NK-92 (cell line): ENCODE results near the gene ZNF500.

Source experiments
- DNase-seq: peaks from one replicate; lab custom pipeline; 2025; ENCODE audit not compliant: unreplicated experiment; lab: John Stamatoyannopoulos, UW

ZNF500 gene

DNA sequence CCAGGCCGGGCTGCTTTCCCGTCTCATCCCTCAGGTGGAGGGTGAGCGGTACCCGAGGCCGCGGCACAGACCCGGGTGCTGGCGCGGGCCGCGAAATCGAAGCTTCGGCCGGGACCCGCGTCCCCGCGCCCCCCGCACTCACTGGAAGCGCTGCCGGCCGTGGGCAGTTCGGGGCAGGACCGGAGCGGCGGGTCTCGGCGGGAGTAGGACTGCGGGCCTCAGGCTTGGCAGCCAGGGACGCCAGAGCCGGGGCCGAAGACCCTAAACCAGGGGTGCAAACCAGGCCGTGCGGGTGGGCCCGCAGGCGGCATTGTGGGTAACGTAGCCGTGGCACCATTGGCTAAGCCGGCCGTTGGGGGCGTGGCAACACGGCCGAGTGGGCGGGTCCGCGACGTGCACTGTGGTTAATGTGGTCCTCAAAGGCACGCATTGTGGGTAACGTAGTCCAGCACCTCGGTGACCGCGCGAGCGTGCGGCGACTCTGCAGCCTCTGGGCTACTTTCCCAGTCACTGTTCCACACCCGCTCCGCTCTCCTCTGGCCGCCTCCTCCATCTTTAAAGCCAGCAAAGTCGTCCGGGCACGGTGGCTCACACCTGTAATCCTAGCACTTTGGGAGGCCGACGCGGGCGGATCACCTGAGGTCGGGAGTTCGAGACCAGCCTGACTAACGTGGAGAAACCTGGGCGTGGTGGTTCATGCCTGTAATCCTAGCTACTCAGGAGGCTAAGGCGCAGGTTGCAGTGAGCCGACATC lies at the start of gene ZNF500:
TSS of gene ZNF500 (minus strand) at position 288 of the 754 bp plus-strand sequence. CDS start 1,184 bp downstream, outside the sequence.
- peak; percentile 31 for DNase-seq

DNA sequence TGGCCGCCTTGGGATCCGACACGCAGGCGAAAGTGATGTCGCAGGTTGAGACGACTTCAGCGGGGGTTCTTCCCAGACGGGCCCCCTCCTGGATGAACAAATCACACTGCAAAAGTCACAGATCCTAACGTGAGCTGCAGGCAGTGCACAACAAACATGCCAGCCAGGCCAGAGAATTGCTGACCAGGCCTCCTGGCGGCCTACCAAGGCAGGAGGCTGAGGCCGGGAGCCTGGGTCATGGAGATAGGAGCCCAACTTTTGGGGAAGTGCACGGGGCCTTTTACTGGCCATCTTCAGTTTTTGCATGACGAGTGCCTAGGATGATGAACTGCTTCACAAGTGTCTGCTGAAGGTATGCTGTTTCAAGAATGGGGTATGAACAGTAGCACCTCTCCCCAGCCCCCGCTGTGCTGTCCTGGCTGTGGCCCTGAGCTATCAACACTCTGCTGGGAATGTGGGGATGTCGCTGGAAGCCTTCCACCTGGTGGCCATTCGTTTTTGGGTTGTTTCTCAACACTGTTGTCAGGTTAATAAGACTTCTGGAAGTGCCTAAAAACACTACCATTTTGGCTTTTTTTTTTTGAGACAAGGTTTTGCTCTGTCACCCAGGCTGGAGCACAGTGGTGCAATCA lies 47.7 kb upstream of the ZNF500 start:
- DNase-seq: no peak

DNA sequence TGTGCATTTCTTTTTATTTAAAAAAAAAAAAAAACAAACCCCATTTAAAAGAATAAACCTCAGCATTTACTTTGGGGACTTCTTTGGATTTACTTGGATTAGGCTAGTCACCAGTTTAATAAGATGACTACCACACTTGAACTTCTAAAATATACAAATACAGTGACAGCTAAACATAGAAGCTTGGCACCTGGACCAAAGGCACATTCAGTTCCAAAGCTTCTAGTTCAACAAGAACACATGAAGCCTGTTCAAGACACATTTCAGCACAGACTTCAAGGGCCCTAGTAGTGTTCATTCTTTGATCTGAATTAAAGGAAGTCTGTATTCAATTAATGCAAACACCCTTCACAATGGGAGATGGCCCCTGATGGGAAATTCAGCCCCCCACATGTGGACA lies 47.1 kb upstream of the ZNF500 start:
- DNase-seq: no peak

DNA sequence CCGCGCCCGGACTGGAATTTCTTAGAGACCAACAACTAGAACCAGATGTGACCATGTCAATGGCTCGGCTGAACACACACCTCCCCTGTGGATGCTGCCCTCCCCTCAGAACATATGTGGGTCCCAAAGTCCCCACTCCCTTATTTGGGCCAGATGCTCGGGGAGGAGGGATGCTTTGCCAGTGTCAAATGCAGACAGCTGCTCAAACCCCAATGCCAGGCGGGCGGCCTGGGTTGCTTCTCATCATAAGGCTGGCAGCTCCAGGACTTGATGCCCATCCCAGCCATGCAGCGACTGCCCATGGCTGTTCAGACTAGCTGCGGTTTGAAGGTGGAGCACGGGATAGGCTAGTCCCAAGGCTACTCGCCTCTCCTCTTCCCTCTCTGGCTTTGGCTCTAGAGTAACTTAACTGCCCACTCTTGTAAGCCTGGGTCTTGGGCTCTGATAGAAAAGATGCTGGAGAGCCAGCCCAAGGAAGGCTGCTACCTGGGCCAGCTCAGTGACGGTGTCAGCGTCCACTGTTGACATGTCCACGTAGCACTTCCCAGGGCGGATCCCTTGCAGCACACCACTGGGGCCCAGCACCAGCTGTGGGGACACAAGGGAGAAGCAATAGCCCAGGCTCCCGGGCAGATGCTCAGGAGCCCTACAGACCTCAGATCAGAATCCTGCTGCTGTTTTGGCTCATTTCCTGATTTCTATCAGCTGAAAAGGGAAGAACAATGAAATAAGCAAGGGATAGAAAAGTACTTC lies 46.5 kb upstream of the ZNF500 start:
- DNase-seq: no peak

DNA sequence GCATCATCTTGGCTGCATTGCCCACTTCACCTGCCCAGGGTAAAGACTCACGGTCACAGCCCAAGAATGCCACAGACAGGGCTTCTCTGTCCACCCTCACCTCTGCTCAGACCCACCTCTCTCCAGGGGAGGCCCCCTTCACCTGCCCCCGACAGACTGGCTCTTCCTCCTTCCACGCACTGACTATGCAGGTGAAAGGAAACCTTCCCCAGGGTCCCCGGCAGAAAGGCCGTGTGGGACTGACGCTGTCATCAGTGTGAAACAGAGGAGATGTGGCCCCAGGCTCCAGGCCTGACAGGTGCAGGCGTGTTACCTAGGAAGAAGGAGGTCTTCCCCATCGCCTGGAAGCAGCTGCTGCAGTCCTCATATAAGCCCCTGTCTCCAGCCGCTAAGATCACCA lies 44.8 kb upstream of the ZNF500 start:
- DNase-seq: no peak

DNA sequence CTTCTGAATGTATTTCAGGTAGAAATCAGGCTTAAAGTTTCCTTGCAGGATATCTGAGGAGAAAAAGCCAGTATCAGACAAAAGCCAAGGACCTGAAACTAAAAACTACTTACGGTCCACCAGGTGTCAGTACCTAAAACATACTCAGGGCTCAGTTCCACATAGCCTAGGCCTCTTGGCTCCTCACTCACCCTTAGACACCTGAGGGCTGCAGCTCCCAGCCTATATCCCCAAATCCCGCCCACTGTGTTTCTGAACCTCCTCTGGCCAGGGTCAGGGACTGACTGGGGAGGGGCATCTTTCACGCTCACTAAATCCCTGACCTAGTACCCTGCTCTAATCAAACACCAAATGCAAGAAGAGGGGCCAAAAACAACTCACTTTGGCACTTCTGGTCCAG lies 44.3 kb upstream of the ZNF500 start:
- DNase-seq: no peak

DNA sequence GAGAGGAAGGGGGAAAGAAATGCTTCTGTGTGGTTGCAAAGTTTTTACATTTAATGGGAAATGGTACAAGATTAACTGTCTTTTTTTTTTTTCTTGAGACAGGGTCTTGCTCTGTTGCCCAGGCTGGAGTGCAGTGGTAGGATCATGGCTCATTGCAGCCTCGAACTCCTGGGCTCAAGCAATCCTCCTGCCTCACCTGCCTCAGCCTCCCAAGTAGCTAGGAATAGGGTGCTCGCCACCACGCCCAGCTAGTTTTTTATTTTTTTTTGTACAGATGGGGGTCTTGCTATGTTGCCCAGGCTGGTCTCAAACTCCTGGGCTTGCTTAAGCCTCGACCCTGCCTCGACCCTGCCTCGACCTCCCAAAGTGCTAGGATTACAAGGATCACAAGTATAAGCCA lies 39.3 kb upstream of the ZNF500 start:
- DNase-seq: no peak

DNA sequence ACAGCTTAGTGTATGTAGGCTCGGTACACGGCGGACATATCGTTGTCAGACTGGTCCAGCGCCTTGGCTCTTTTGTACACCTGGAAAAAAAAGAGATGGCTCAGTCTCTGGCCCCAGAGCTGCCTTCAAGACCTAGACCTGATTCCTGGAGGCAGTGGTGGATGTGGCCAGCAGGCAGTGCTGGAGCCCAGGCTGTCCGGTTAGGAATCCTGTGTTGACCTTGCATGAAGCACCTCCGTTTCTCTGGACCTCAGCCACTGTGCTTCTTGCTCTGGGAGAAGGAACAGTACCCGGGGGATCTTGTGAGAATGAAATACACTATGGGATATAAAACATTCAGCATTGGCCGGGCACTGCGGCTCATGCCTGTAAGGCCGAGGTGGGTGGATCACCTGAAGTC lies 38.3 kb upstream of the ZNF500 start:
- no peak for DNase-seq

DNA sequence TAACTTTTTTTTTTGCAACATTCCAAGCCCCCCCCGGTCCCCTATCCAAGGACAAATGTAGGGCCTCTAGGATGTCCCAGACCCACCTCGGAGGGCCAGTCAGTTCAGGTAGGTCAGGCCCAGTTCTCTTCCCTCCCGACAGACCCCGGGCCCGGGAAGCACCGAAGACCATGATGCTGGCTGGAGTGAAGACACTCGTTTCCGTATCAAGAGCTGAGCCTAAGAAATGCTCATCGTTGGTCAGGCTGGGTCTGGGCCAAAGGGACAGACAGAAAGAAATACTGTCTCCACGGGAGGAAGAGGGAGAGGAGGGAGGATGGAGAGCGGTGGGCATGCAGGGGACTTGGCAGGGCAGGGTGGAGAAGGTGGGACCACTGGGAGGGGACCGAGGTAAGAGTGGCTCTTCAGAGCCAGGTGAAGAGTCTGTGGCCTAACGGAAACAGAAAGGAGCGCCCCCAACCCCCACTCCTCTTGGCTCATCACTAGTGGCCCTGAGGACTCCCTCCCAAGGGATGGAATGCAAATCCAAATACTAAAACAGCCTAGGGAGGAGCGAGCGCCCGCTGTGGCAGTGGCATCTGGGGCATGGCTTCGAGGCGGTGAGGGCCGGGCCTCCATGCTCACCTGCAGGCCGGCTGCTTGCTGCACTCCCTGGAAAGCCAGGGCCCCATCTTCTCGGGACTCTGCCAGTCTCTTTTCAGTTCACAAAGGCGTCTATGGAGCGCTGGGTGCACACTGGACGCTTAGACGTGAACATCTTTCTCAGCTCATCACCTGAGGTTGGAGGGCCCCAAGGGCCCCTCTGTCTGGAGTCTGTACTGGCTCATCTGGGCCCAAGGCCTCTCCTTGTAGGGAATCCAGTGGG lies 37.2 kb upstream of the ZNF500 start:
- no peak for DNase-seq

DNA sequence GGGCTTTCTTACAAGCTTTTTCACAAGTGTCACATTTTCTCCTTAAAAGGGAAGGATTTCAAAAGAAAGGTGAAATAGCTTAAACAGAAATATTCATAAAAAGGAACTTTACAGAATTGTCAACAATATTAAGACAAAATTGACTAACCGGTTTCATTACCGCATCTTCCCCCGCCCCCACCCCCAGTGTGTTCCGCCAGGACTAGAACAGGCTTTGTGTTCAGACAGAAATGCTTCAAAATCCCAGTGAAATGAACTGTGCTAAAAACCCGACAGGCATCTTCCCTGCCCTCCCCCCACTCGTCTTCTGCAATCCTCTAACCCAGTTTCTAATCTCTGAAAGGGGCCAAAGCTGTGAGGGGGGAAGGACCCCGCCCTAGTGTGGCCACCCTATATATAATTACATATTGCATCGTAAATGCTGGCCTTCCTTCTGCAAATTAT lies 36.5 kb upstream of the ZNF500 start:
- DNase-seq: no peak

DNA sequence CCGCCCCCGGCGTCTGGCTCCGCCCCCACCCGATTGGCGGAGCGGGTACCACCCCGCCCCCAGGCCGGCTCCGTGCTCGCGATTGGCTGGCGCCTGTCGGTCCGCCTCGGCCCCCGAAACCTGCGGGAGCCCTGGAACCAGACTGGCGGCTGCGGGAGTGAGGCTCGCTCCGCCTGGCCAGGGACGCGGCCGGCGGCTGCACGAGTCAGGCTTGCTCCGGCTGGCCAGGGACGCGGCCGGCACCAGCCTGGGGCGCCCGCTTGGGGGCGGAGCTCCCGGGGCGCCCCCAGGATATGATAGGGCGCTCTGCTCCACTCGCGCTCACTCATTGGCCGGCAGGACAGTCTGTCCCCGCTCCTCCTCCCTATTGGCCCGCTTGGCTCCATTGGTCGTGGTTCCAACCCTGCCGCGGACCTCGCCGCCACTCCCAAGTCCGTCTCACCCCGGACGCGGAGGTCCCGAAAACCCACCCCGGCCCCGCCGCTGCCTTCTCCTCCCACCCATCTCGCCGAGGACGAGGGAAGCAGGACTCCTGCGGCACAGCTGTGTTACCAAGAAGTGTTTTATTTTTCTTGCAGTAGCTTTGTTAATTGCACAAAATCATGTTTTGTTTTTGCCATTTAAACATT lies 35.8 kb upstream of the ZNF500 start:
- DNase-seq: no peak

DNA sequence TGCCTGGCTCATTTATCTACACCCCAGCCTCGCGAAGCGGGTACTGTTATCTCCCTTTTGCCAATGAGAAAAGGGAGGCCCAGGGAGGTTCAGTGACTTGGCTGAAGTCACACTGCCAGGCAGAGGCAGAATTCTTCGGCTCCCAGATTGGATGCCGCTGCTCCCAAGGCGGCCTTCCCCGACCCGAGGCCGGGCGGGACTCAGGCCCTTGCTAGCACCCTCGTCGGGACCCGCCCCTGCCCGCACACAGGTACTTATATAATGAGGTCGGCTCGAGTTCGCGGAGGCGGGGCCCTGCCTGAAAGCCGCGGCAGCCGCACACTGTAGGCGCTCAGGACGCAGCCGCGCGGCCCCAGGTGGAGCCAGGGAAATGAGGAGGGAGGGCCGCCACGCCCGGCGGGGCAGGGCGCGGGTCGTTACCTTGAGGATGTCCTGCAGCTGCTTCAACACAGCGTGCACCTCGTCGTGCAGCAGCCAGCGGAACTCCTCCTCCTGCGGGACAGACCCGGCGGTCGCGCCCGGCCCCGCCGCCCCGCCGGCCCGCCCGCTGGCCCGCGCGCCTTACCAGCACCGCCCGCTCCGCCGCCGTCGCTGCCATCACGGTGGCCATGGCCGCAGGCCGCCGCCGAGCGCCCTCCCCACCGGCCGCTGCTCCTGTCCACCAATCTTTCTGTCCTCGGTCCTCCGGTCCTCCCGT lies 35.1 kb upstream of the ZNF500 start, which contains the start of gene ROGDI:
TSS of gene ROGDI (minus strand) at position 672 of the 697 bp plus-strand sequence. CDS start at position 610, 62 bp downstream.
- DNase-seq: no peak

DNA sequence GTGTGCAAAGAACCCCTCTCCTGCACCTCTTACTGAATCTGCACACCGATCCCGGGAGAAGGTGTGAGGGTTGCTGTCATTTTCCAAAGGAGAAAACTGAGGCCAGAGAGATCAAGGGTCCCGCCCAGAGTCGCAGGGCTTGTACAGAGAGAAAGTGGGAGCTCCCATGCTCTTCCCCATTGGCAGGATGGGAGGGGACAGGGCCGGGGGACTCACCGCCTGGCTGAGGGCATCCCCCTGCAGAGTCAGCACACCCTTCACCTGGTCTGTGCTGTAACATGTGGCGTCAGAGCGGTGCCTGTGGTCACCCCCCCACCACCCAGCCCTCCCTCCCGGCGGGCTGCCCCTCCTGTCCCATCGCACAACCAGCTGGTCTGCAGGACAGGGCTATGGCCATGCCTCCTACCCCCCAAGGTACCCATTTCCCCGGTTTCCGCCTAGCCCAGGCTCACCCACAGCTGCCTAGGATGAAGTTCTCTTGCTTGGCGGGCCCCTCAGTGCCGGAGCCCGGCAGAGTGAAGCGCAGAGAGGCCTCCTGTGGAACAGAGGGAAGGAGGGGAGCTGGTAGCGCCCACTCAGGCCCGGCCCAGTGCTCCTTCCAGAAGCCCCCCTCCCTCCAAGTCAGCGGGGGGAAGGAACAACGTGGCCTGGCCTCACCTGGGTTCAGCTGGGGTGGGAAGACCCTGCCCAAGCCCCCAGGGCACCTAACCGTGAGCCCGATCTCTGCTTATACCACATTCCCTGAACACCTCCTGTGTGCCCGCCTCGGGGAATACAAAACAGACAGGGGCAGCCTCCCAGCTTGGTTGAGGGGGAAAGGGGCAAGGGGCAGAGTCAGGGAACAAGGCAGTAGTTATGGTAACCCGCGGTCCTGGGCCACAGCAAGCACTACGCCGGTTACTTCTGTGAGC lies 34.3 kb upstream of the ZNF500 start:
- no peak for DNase-seq

DNA sequence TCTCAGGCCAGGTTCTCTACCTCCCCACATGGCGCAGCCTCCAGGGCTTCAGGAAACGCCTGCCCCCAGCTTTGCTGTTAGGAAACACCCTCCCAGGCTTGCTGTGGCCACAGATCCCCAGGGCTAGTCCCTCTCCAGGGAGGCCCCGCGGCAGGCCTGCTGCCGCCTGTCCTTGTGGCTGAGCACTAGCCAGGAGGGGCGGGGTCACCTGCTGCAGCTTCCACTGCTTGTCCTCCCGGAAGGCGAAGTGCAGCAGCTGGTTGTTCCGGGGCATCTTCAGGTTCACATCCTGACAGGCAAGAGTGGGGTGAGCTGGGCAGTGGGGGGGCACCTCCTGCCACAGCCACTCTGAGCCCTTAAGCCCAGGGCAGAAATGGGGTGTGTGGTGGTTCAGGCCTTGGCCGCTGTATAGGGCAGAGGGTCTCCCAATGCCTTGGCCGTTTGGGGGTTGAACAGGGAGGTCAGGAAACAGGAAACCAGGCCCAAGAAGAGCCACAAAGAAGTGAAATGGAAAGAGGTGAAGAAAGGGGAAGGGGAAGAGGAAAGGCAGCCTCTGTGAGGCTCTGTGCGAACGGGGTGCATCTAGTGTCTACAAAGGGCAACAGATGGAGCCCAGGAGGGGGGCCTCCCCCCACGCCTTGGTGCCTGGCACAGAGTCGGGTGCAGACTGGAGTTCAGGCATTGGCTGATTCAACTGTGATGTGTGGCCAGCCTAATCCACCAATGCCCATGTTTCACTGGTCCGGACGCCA lies 33.5 kb upstream of the ZNF500 start:
- DNase-seq: no peak

DNA sequence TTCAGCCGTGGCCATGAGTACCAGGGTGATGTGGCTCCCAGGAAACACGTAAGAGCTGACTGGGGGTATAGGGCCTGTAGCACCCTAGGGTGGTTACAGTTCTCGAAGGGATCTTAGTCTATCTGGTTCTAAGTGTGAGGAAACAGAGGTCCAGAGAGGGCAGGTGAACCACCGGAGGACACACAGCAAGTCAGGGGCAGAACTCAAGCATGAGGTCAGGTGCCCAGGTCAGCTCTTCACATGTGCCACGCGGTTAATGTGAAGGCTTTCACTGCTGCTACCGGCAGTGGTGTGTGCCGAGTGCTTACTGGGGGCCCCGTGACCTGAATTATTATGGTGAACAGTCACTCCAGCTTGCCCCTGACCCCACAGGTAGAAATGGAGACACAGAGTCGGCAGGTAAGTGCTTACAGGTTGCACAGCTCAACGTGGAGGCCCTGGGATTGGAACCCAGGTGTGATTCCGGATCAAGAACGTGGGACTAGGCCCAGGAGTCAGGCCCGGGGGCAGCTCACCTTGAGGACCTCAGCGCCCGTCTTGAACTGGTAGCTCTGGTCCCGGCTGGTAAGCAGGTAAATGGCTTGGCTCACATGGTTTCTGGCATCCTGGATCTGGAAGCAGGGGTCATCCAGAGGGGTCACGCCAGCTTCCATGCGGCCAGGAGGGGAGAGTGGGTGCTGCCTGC lies 32.4 kb upstream of the ZNF500 start:
- no peak for DNase-seq

DNA sequence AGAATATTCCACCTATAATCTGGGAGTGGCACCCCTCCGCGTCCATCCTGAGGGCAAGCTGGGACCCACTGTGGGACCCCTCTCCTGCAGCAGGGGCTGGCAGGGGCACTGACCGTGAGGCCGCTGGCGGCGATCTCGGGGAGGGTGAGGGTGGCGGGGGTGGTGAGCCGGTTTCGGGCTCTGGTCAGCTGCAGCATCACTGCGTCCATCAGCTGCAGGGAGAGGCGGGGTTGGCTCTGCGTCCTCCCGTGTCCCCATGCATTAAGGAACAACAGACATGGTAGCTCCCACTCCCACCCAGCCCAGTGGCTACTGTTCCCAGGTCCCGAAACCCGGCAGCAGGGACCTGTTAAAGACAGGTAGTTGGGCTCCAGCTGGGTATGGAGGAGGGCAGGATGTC lies 31.5 kb upstream of the ZNF500 start:
- DNase-seq: no peak

DNA sequence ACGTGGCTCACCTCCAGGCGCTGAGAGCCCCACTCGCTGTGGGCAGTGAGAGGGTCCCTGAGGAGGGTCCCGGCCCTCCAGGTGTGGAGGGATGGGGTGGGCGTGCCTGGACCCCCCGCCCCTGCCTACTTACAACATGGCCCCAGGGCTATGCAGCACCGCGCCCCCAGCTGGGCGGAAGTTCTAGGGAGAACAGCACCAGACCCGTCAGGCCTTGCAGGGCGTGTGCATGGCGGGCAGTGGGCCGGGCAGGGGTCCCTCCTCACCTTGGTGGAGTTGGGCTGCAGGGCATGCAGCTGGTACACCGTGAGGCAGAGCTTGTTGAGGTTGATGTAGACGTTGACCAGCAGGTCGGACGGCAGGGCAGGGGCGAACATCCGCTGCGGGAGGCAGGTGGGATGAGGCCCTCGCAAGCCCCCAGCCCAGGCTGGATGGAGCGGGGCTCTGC lies 30.9 kb upstream of the ZNF500 start:
- DNase-seq: no peak
